HepG2 (cell line): ENCODE results near the gene ULK3. TPM values are rescaled to one million over a fixed set of nuclear protein-coding genes. Genes with fewer than 3 reads are reported as not detected.
A peak's percentile ranks its signal among the peaks of the same experiment; 100 is the strongest.

Experiments used
- GPBP1L1 ChIP-seq: sonication (generic); formaldehyde crosslinking; IDR thresholded peaks from 2 replicates; pipeline ENCODE4 v1.5.0; 2020; ENCODE audit warnings: mild to moderate bottlenecking, missing genetic modification reagents
- JDP2 ChIP-seq: sonication (generic); formaldehyde crosslinking; IDR thresholded peaks from 2 replicates; pipeline ENCODE4 v1.8.1; 2022; ENCODE audit warnings: missing genetic modification reagents, borderline replicate concordance
- KDM1A ChIP-seq: IDR thresholded peaks from 2 replicates; pipeline ENCODE4 v1.6.1; 2016; ENCODE audit warnings: missing compliant biosample characterization
- MAFF ChIP-seq: IDR thresholded peaks from 2 replicates; pipeline ENCODE4 v1.6.1; 2011; ENCODE audit warnings: low read depth, low read length, improper control_type of control experiment
- MTF1 ChIP-seq: sonication (generic); formaldehyde crosslinking; IDR thresholded peaks from 2 replicates; pipeline ENCODE4 v1.5.0; 2020; ENCODE audit warnings: missing genetic modification reagents
- RAD51 ChIP-seq: fragments of 450-650 bp; IDR thresholded peaks from 2 replicates; pipeline ENCODE4 v1.6.1; 2016; ENCODE audit warnings: borderline replicate concordance
- RELA ChIP-seq: sonication (generic); formaldehyde crosslinking; IDR thresholded peaks from 2 replicates; pipeline ENCODE4 v1.4.0; 2020; ENCODE audit warnings: missing genetic modification reagents
- SUZ12 ChIP-seq: fragments of 150-350 bp; IDR thresholded peaks from 2 replicates; pipeline ENCODE4 v1.6.1; 2014; ENCODE audit warnings: low read depth, low read length
- ZBTB2 ChIP-seq: sonication (generic); formaldehyde crosslinking; IDR thresholded peaks from 2 replicates; pipeline ENCODE4 v1.8.0; 2022; ENCODE audit warnings: low read depth, missing genetic modification reagents
- ZKSCAN1 ChIP-seq: fragments of 150-350 bp; IDR thresholded peaks from 2 replicates; pipeline ENCODE4 v1.6.1; 2014; ENCODE audit warnings: low read length
- ZNF124 ChIP-seq: sonication (generic); formaldehyde crosslinking; IDR thresholded peaks from 2 replicates; pipeline ENCODE4 v1.4.0; 2020; ENCODE audit warnings: missing genetic modification reagents
- ZNF17 ChIP-seq: sonication (generic); formaldehyde crosslinking; IDR thresholded peaks from 2 replicates; pipeline ENCODE4 v1.5.0; 2020; ENCODE audit warnings: mild to moderate bottlenecking, missing genetic modification reagents
- ZNF530 ChIP-seq: sonication (generic); formaldehyde crosslinking; IDR thresholded peaks from 2 replicates; pipeline ENCODE4 v1.5.0; 2020; ENCODE audit warnings: low read depth, mild to moderate bottlenecking, missing genetic modification reagents
- ZNF766 ChIP-seq: sonication (generic); formaldehyde crosslinking; IDR thresholded peaks from 2 replicates; pipeline ENCODE4 v1.5.0; 2020; ENCODE audit warnings: missing genetic modification reagents, borderline replicate concordance
- ZNF772 ChIP-seq: sonication (generic); formaldehyde crosslinking; IDR thresholded peaks from 2 replicates; pipeline ENCODE4 v1.5.0; 2020; ENCODE audit warnings: mild to moderate bottlenecking, missing genetic modification reagents
- ZSCAN22 ChIP-seq: sonication (generic); formaldehyde crosslinking; IDR thresholded peaks from 2 replicates; pipeline ENCODE4 v1.4.0; 2020; ENCODE audit warnings: mild to moderate bottlenecking, missing genetic modification reagents
- polyA plus RNA-seq, 8 experiments: library from polyadenylated mRNA; depleted of rRNA in 3 of 8; stranded (reverse) in 7 of 8; unstranded in 1 of 8; fragments of >200 nt; fragmentation: Illumina TruSeq in 4 of 8; extraction: Trizol in 4 of 8; gene quantifications; 2 replicates each; pipeline versions ENCODE4 v1.2.1 to v1.2.3, GENCODE V29; 2011 to 2016; ENCODE audit warnings: low read depth in 4 of 8, missing spikeins in 1 of 8, mixed read lengths in 1 of 8; ENCODE audit not compliant: insufficient read depth in 1 of 8
- total RNA-seq, 5 experiments: library from RNA; depleted of rRNA; stranded (reverse); fragments of >200 nt; fragmentation: Illumina TruSeq; extraction: Trizol; gene quantifications; 2 replicates each; pipeline ENCODE4 v1.2.3, GENCODE V29; 2016; ENCODE audit warnings: low read depth in 1 of 5
- TF ChIP-seq, protein P1 (sequence below): sonication (generic); formaldehyde crosslinking; IDR thresholded peaks from 2 replicates; pipeline ENCODE4 v1.5.0; 2020; ENCODE audit warnings: mild to moderate bottlenecking, missing genetic modification reagents, borderline replicate concordance
- TF ChIP-seq, protein P2 (sequence below), 2 experiments: IDR thresholded peaks; 2 replicates each; pipeline ENCODE4 v1.6.1; 2011 to 2012; ENCODE audit warnings: low read length in 2 of 2, borderline replicate concordance in 1 of 2, low read depth in 1 of 2, mild to moderate bottlenecking in 1 of 2, moderate library complexity in 1 of 2
- TF ChIP-seq, protein P3 (sequence below): sonication (generic); formaldehyde crosslinking; IDR thresholded peaks from 2 replicates; pipeline ENCODE4 v1.4.0; 2020; ENCODE audit warnings: missing genetic modification reagents

ULK3 gene
- total and polyA plus RNA-seq, 2 of the 13 experiments (the other 11 are each of a cell fraction or from before 2014, with no cell fraction given) = 15.2 to 23.7 TPM

- TF ChIP-seq SUZ12 (no peak), ZNF530 (no peak), JDP2 (CRISPR knock-in tag) (no peak), RAD51 (no peak), ZSCAN22 (CRISPR knock-in tag) (no peak), ZNF772 (CRISPR knock-in tag) (no peak; the same call in 1 of the 2 replicates), KDM1A (no peak), MTF1 (CRISPR knock-in tag) (no peak), GPBP1L1 (CRISPR knock-in tag) (no peak), ZKSCAN1 (no peak), ZBTB2 (CRISPR knock-in tag) (peak; percentile 31; the same call in 1 of the 2 replicates), ZNF766 (CRISPR knock-in tag) (no peak), RELA (CRISPR knock-in tag) (no peak), MAFF (no peak), ZNF124 (CRISPR knock-in tag) (no peak), ZNF17 (CRISPR knock-in tag) (no peak)
- TF ChIP-seq, protein P1, sequence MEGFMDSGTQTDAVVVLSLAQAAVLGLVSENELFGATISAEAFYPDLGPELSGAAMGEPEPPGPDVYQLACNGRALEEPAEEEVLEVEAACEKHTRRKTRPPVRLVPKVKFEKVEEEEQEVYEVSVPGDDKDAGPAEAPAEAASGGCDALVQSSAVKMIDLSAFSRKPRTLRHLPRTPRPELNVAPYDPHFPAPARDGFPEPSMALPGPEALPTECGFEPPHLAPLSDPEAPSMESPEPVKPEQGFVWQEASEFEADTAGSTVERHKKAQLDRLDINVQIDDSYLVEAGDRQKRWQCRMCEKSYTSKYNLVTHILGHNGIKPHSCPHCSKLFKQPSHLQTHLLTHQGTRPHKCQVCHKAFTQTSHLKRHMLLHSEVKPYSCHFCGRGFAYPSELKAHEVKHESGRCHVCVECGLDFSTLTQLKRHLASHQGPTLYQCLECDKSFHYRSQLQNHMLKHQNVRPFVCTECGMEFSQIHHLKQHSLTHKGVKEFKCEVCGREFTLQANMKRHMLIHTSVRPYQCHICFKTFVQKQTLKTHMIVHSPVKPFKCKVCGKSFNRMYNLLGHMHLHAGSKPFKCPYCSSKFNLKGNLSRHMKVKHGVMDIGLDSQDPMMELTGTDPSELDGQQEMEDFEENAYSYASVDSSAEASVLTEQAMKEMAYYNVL = no peak; the same call in 1 of the 2 replicates
- TF ChIP-seq, protein P2, sequence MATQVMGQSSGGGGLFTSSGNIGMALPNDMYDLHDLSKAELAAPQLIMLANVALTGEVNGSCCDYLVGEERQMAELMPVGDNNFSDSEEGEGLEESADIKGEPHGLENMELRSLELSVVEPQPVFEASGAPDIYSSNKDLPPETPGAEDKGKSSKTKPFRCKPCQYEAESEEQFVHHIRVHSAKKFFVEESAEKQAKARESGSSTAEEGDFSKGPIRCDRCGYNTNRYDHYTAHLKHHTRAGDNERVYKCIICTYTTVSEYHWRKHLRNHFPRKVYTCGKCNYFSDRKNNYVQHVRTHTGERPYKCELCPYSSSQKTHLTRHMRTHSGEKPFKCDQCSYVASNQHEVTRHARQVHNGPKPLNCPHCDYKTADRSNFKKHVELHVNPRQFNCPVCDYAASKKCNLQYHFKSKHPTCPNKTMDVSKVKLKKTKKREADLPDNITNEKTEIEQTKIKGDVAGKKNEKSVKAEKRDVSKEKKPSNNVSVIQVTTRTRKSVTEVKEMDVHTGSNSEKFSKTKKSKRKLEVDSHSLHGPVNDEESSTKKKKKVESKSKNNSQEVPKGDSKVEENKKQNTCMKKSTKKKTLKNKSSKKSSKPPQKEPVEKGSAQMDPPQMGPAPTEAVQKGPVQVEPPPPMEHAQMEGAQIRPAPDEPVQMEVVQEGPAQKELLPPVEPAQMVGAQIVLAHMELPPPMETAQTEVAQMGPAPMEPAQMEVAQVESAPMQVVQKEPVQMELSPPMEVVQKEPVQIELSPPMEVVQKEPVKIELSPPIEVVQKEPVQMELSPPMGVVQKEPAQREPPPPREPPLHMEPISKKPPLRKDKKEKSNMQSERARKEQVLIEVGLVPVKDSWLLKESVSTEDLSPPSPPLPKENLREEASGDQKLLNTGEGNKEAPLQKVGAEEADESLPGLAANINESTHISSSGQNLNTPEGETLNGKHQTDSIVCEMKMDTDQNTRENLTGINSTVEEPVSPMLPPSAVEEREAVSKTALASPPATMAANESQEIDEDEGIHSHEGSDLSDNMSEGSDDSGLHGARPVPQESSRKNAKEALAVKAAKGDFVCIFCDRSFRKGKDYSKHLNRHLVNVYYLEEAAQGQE (IDR thresholded peaks at IDR 0.05; ENCODE audit: borderline replicate concordance in 1 of 2, low read depth in 1 of 2, low read length in 2 of 2) = no peak
- TF ChIP-seq, protein P3, sequence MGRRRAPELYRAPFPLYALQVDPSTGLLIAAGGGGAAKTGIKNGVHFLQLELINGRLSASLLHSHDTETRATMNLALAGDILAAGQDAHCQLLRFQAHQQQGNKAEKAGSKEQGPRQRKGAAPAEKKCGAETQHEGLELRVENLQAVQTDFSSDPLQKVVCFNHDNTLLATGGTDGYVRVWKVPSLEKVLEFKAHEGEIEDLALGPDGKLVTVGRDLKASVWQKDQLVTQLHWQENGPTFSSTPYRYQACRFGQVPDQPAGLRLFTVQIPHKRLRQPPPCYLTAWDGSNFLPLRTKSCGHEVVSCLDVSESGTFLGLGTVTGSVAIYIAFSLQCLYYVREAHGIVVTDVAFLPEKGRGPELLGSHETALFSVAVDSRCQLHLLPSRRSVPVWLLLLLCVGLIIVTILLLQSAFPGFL (CRISPR knock-in tag) = no peak
Observed at GRCh38 chr15:74842581-74843444, at the start of gene ULK3 (continued).
